IPS DF 19.7 (cell line): ENCODE data around the gene PNPLA2.

Source experiments
- DNase-seq: peaks from one replicate; pipeline ENCODE4 v3.0.0-alpha.2; 2013; ENCODE audit warnings: low read depth, low spot score

Gene PNPLA2

GRCh38 chr11:797296-798092 lies 21.2 kb upstream of the PNPLA2 start:
- DNase-seq: no peak

- DNase-seq: no peak
Observed at GRCh38 chr11:798093-798713, 20.5 kb upstream of the PNPLA2 start, which contains the start of gene SLC25A22. Gene SLC25A22, minus strand, starts transcription at chr11:798281. Its CDS starts 3,275 bp downstream, at chr11:795006.

GRCh38 chr11:799641-800316 lies 18.9 kb upstream of the PNPLA2 start:
- DNase-seq: no peak

GRCh38 chr11:800473-800872 lies 18.2 kb upstream of the PNPLA2 start:
- no peak for DNase-seq

GRCh38 chr11:801097-801780 lies 17.5 kb upstream of the PNPLA2 start:
- no peak for DNase-seq

GRCh38 chr11:802018-802617 lies 16.6 kb upstream of the PNPLA2 start:
- no peak for DNase-seq

- DNase-seq: no peak
Observed at GRCh38 chr11:802693-803466, 15.8 kb upstream of the PNPLA2 start.

- no peak for DNase-seq
Observed at GRCh38 chr11:803467-803742, 15.3 kb upstream of the PNPLA2 start.

- DNase-seq: no peak
Observed at GRCh38 chr11:803770-804598, 14.7 kb upstream of the PNPLA2 start.

- DNase-seq: no peak
Observed at GRCh38 chr11:804599-804964, 14.1 kb upstream of the PNPLA2 start.

GRCh38 chr11:808427-809286 lies 10.1 kb upstream of the PNPLA2 start:
- no peak for DNase-seq

- DNase-seq: peak; percentile 78
Observed at GRCh38 chr11:809287-810039, 9.3 kb upstream of the PNPLA2 start, which contains the start of gene RPLP2. Gene RPLP2, plus strand, starts transcription at chr11:809967. Its CDS starts 268 bp downstream, at chr11:810235.

GRCh38 chr11:810040-810567 lies 8.6 kb upstream of the PNPLA2 start:
- no peak for DNase-seq

GRCh38 chr11:811446-812245 lies 7.1 kb upstream of the PNPLA2 start:
- no peak for DNase-seq

GRCh38 chr11:812390-812789 lies 6.3 kb upstream of the PNPLA2 start:
- DNase-seq: no peak

- DNase-seq: no peak
Observed at GRCh38 chr11:813072-813455, 5.7 kb upstream of the PNPLA2 start.

- DNase-seq: no peak
Observed at GRCh38 chr11:813456-814096, 5.1 kb upstream of the PNPLA2 start.
